ENCODE data around the gene NAPSA.

NAPSA gene

GRCh38 chr19:50410109-50410508 is 44.7 kb upstream of the NAPSA start:
- DNase-seq = no peak
- WGBS (ENCODE audit: extremely low coverage, insufficient coverage, insufficient read length) = no CpG with 5 or more reads among the region's 10 CpGs
- Histone ChIP-seq H3K23ac (ENCODE audit: low read length) (no peak overlapping the region), H3K4ac (ENCODE audit: low read depth, low read length) (no peak overlapping the region), H4K91ac (ENCODE audit: low read depth, low read length) (no peak overlapping the region), H3K79me1 (ENCODE audit: low read length) (no peaks in the 10 kb centered on the region), H3K18ac (ENCODE audit: low read length) (no peak overlapping the region), H2BK120ac (ENCODE audit: insufficient read depth, low read length, poor library complexity) (no peak overlapping the region), H3K27me3 (ENCODE audit: insufficient read depth, low read length) (no peaks in the 10 kb centered on the region), H3K4me3 (ENCODE audit: low read depth, low read length) (no peak overlapping the region), H2AK5ac (ENCODE audit: low read length) (no peak overlapping the region), H3K9ac (ENCODE audit: low read length) (no peak overlapping the region), H4K12ac (ENCODE audit: low read depth, low read length) (no peak overlapping the region), H3K36me3 (ENCODE audit: control insufficient read depth in 1 of 2, insufficient read depth in 2 of 2, low read length in 2 of 2) (peaks cover 51 to 60% of the 10 kb centered on the region in 2 experiments), H2AFZ (ENCODE audit: insufficient read depth, low read length, poor library complexity) (no peak overlapping the region), H3K9me3 (ENCODE audit: insufficient read depth, low read depth, low read length) (peaks cover 6% of the 10 kb centered on the region), H4K8ac (ENCODE audit: low read depth, low read length) (no peak overlapping the region), H3K27ac (ENCODE audit: low read depth, low read length) (no peak overlapping the region), H3K14ac (ENCODE audit: low read length) (no peak overlapping the region), H3K4me1 (ENCODE audit: control insufficient read depth in 1 of 2, insufficient read depth in 2 of 2, low read length in 2 of 2) (no peaks in the 10 kb centered on the region), H2BK12ac (ENCODE audit: low read length) (no peak overlapping the region), H3K79me2 (ENCODE audit: control insufficient read depth, insufficient read depth, low read length, poor library complexity) (no peaks in the 10 kb centered on the region), H3K4me2 (ENCODE audit: low read length) (no peak overlapping the region), H2BK5ac (ENCODE audit: low read depth, low read length, poor library complexity) (no peak overlapping the region)

- H3K9ac ChIP-seq (ENCODE audit: low read length) = no peak overlapping the region
- H4K12ac ChIP-seq (ENCODE audit: low read depth, low read length) = no peak overlapping the region
- no peak overlapping the region for H2AK5ac ChIP-seq (ENCODE audit: low read length)
- no peak for DNase-seq
- H4K8ac ChIP-seq (ENCODE audit: low read depth, low read length) = no peak overlapping the region
- H3K4me1 ChIP-seq (ENCODE audit: control insufficient read depth in 1 of 2, insufficient read depth in 2 of 2, low read length in 2 of 2) = no peaks in the 10 kb centered on the region
- no peak overlapping the region for H2BK5ac ChIP-seq (ENCODE audit: low read depth, low read length, poor library complexity)
- no peak overlapping the region for H2BK12ac ChIP-seq (ENCODE audit: low read length)
- no peak overlapping the region for H3K4me2 ChIP-seq (ENCODE audit: low read length)
- no peak overlapping the region for H3K23ac ChIP-seq (ENCODE audit: low read length)
- no peak overlapping the region for H3K27ac ChIP-seq (ENCODE audit: low read depth, low read length)
- peaks cover 54 to 62% of the 10 kb centered on the region in 2 experiments for H3K36me3 ChIP-seq (ENCODE audit: control insufficient read depth in 1 of 2, insufficient read depth in 2 of 2, low read length in 2 of 2)
- no peak overlapping the region for H3K18ac ChIP-seq (ENCODE audit: low read length)
- no peaks in the 10 kb centered on the region for H3K27me3 ChIP-seq (ENCODE audit: insufficient read depth, low read length)
- peaks cover 6% of the 10 kb centered on the region for H3K9me3 ChIP-seq (ENCODE audit: insufficient read depth, low read depth, low read length)
- WGBS (ENCODE audit: extremely low coverage, insufficient coverage, insufficient read length) = no CpG with 5 or more reads among the region's 17 CpGs
- H3K4ac ChIP-seq (ENCODE audit: low read depth, low read length) = no peak overlapping the region
- no peak overlapping the region for H4K91ac ChIP-seq (ENCODE audit: low read depth, low read length)
- H3K4me3 ChIP-seq (ENCODE audit: low read depth, low read length) = no peak overlapping the region
- H3K79me2 ChIP-seq (ENCODE audit: control insufficient read depth, insufficient read depth, low read length, poor library complexity) = no peaks in the 10 kb centered on the region
- H3K14ac ChIP-seq (ENCODE audit: low read length) = no peak overlapping the region
- H2BK120ac ChIP-seq (ENCODE audit: insufficient read depth, low read length, poor library complexity) = no peak overlapping the region
- no peaks in the 10 kb centered on the region for H3K79me1 ChIP-seq (ENCODE audit: low read length)
- H2AFZ ChIP-seq (ENCODE audit: insufficient read depth, low read length, poor library complexity) = no peak overlapping the region
Measured at GRCh38 chr19:50409347-50409746, 43.9 kb upstream of the NAPSA start.

- H3K4me1 ChIP-seq (ENCODE audit: control insufficient read depth in 1 of 2, insufficient read depth in 2 of 2, low read length in 2 of 2) = no peaks in the 10 kb centered on the region
- WGBS (ENCODE audit: extremely low coverage, insufficient coverage, insufficient read length) = no CpG with 5 or more reads among the region's 19 CpGs
- no peaks in the 10 kb centered on the region for H3K79me2 ChIP-seq (ENCODE audit: control insufficient read depth, insufficient read depth, low read length, poor library complexity)
- no peak overlapping the region for H2BK5ac ChIP-seq (ENCODE audit: low read depth, low read length, poor library complexity)
- H3K9me3 ChIP-seq (ENCODE audit: insufficient read depth, low read depth, low read length) = peaks cover 6% of the 10 kb centered on the region
- no peak overlapping the region for H3K27ac ChIP-seq (ENCODE audit: low read depth, low read length)
- H3K4ac ChIP-seq (ENCODE audit: low read depth, low read length) = no peak overlapping the region
- H4K91ac ChIP-seq (ENCODE audit: low read depth, low read length) = no peak overlapping the region
- H2AFZ ChIP-seq (ENCODE audit: insufficient read depth, low read length, poor library complexity) = no peak overlapping the region
- no peak overlapping the region for H2BK12ac ChIP-seq (ENCODE audit: low read length)
- peaks cover 71 to 72% of the 10 kb centered on the region in 2 experiments for H3K36me3 ChIP-seq (ENCODE audit: control insufficient read depth in 1 of 2, insufficient read depth in 2 of 2, low read length in 2 of 2)
- H3K79me1 ChIP-seq (ENCODE audit: low read length) = no peaks in the 10 kb centered on the region
- H3K18ac ChIP-seq (ENCODE audit: low read length) = no peak overlapping the region
- DNase-seq = no peak
- H3K4me3 ChIP-seq (ENCODE audit: low read depth, low read length) = no peak overlapping the region
- no peak overlapping the region for H3K23ac ChIP-seq (ENCODE audit: low read length)
- no peak overlapping the region for H3K14ac ChIP-seq (ENCODE audit: low read length)
- H4K8ac ChIP-seq (ENCODE audit: low read depth, low read length) = no peak overlapping the region
- H2BK120ac ChIP-seq (ENCODE audit: insufficient read depth, low read length, poor library complexity) = no peak overlapping the region
- no peaks in the 10 kb centered on the region for H3K27me3 ChIP-seq (ENCODE audit: insufficient read depth, low read length)
- no peak overlapping the region for H2AK5ac ChIP-seq (ENCODE audit: low read length)
- H3K4me2 ChIP-seq (ENCODE audit: low read length) = no peak overlapping the region
- H4K12ac ChIP-seq (ENCODE audit: low read depth, low read length) = no peak overlapping the region
- H3K9ac ChIP-seq (ENCODE audit: low read length) = no peak overlapping the region
Measured at GRCh38 chr19:50406829-50407228, 41.4 kb upstream of the NAPSA start.

GRCh38 chr19:50406156-50406820 is 40.8 kb upstream of the NAPSA start:
- Histone ChIP-seq H3K18ac (ENCODE audit: low read length) (no peak overlapping the region), H2AFZ (ENCODE audit: insufficient read depth, low read length, poor library complexity) (no peak overlapping the region), H3K4me2 (ENCODE audit: low read length) (no peak overlapping the region), H3K9me3 (ENCODE audit: insufficient read depth, low read depth, low read length) (peaks cover 6% of the 10 kb centered on the region), H2AK5ac (ENCODE audit: low read length) (no peak overlapping the region), H3K27me3 (ENCODE audit: insufficient read depth, low read length) (no peaks in the 10 kb centered on the region), H3K27ac (ENCODE audit: low read depth, low read length) (no peak overlapping the region), H3K4me1 (ENCODE audit: control insufficient read depth in 1 of 2, insufficient read depth in 2 of 2, low read length in 2 of 2) (no peaks in the 10 kb centered on the region), H2BK120ac (ENCODE audit: insufficient read depth, low read length, poor library complexity) (no peak overlapping the region), H3K79me1 (ENCODE audit: low read length) (no peaks in the 10 kb centered on the region), H3K9ac (ENCODE audit: low read length) (no peak overlapping the region), H4K91ac (ENCODE audit: low read depth, low read length) (no peak overlapping the region), H2BK12ac (ENCODE audit: low read length) (no peak overlapping the region), H4K12ac (ENCODE audit: low read depth, low read length) (no peak overlapping the region), H3K4ac (ENCODE audit: low read depth, low read length) (no peak overlapping the region), H3K23ac (ENCODE audit: low read length) (no peak overlapping the region), H3K4me3 (ENCODE audit: low read depth, low read length) (peak overlapping the region; percentile 23), H3K36me3 (ENCODE audit: control insufficient read depth in 1 of 2, insufficient read depth in 2 of 2, low read length in 2 of 2) (peaks cover 76 to 77% of the 10 kb centered on the region in 2 experiments), H4K8ac (ENCODE audit: low read depth, low read length) (no peak overlapping the region), H3K14ac (ENCODE audit: low read length) (no peak overlapping the region), H3K79me2 (ENCODE audit: control insufficient read depth, insufficient read depth, low read length, poor library complexity) (no peaks in the 10 kb centered on the region), H2BK5ac (ENCODE audit: low read depth, low read length, poor library complexity) (no peak overlapping the region)
- DNase-seq = no peak
- WGBS (ENCODE audit: extremely low coverage, insufficient coverage, insufficient read length) = no CpG with 5 or more reads among the region's 22 CpGs

Data from trophoblast cell (in vitro differentiated cells and primary cell).